ENCODE data around the gene MIS12.
A peak's percentile ranks its signal among the peaks of the same experiment; 100 is the strongest.

Gene MIS12

DNA sequence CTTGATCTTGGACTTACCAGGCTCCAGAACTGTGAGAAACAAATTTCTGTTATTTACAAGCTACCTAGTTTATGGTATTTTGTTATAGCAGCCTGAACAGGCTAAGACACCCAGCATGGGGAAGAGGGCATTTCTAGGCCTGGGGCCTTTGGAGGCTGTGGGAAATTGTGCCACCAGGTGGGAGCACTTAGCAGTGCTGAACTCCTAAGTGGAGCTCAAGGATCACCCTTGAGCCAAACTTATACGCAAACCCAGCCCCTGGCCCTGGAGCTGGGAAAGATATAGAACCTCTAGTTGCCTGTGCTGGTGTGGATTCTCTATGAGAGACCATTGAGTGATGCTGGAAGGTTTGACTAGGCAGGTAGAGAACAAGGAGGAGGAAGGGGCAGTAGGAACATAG lies 36.1 kb downstream of the MIS12 start:
- TF ChIP-seq CTCF (IDR thresholded peaks at IDR 0.05): no peak
- no peak overlapping the region for H3K27ac ChIP-seq
- no peak overlapping the region for H3K4me3 ChIP-seq
- no peak for DNase-seq (ENCODE audit: low spot score)

GRCh38 chr17:5523249-5523648 lies 36.9 kb downstream of the MIS12 start:
- H3K27ac ChIP-seq: no peak overlapping the region
- TF ChIP-seq CTCF (IDR thresholded peaks at IDR 0.05): no peak

DNA sequence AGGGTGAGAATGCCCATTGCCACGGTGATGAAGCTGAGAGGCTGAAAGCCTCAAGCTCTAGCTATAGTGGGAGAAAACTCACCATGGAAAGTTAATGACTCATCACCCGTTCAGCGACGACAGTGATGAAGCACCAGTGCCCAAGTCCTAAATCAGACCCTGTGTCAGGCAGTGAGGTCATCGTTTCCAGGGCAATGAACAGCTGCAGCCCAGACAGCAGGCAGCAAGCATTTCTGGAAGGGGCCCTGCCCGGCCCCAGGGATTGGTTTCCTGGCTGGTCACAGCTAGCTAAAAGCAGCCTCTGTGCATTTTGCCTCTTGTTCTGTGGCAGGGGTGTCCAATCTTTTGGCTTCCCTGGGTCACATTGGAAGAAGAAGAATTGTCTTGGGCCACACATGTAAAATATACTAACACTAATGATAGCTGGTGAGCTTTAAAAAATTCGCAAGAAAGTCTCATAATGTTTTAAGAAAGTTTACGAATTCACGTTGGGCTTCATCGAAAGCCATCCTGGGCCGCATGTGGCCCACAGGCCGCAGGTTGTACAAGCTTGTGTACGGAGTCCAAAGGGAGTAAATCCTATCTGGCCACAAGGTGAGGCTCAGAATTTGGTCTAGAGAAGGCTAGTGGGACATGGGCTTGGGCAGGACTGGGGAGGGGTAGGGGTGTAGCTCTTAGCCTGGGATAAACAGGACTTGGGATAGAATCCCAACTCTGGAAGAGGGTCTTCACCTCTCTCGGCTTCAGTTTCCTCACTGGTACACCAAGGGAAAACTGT lies 40.6 kb downstream of the MIS12 start:
- Histone ChIP-seq H3K27ac (peak overlapping the region; percentile 70 to 86), H3K4me3 (no peak overlapping the region)
- peak; percentile 88 for DNase-seq (ENCODE audit: low spot score)
- TF ChIP-seq CTCF (IDR thresholded peaks at IDR 0.05): no peak

More at GRCh38 chr17:5523249-5523648, 36.9 kb downstream of the MIS12 start:
- H3K4me3 ChIP-seq: no peak overlapping the region
- DNase-seq (ENCODE audit: low spot score): no peak

DNA sequence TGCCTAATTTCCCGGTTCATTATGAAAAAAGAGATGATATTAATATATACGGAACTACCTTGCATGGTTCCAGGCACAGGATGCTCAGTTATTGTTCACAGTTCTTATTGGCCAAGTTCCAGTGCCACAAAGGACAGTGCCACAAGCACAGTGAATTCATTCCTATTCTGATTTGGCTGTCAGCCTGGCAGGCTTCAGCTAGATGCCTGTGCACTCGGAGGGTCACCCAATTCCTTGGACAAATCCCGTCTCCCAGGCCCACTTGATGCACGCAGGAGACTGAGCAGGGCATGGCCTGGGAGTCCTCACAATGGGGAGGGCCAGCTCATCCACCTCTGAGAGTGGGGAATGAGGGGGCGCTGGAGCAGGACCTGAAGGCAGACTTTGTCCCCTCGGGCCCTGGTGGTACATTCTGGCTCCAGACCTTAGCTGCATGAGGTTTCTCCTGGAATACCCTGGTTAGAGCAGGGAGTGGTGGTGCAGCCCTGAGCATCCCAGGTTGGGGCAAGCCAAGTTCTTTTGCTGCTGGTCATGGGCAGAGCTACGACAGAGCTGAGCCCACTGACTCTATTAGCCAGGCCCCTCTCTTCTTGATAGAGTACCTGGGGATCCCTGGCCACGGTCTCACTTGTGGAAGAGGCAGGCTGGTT lies 41.4 kb downstream of the MIS12 start:
- DNase-seq (ENCODE audit: low spot score): no peak
- Histone ChIP-seq H3K4me3 (no peak overlapping the region), H3K27ac (peak overlapping the region; percentile 70 to 86)
- TF ChIP-seq CTCF (IDR thresholded peaks at IDR 0.05): no peak

- no peak for DNase-seq (ENCODE audit: low spot score)
- Histone ChIP-seq H3K27ac (no peak overlapping the region), H3K4me3 (no peak overlapping the region)
- TF ChIP-seq CTCF (IDR thresholded peaks at IDR 0.05): no peak
Measured at GRCh38 chr17:5530265-5531084, 44.1 kb downstream of the MIS12 start.

DNA sequence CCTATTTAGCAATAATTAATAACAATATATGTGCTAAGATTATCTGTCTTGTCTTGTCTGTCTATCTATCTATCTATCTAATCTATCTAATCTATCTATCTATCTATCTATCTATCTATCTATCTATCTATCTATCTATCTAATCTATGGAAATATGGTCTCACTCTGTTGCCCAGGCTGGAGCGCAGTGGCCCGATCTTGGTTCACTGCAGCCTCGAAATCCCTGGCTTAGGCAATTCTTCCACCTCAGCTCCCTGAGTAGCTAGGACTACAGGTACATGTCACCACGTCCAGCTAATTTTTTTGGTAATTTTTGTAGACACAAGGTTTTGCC lies 44.7 kb downstream of the MIS12 start:
- no peak overlapping the region for H3K4me3 ChIP-seq
- H3K27ac ChIP-seq: no peak overlapping the region
- no peak for DNase-seq (ENCODE audit: low spot score)
- no peak for TF ChIP-seq CTCF (IDR thresholded peaks at IDR 0.05)
